HG03039 (cell line): Measurements from ENCODE around the gene PRKAG3.
"Not testable (repeated sequence)": the region's sequence is repeated elsewhere in the genome, so short reads cannot be mapped to it uniquely, and the experiment has no call there.

Source experiments
- ATAC-seq: cut with Tn5 transposase; IDR thresholded peaks from one replicate; pipeline ENCODE4 v1.9.1; 2021; ENCODE audit warnings: mild to moderate bottlenecking, moderate library complexity; ENCODE audit not compliant: unreplicated experiment

Gene PRKAG3

DNA sequence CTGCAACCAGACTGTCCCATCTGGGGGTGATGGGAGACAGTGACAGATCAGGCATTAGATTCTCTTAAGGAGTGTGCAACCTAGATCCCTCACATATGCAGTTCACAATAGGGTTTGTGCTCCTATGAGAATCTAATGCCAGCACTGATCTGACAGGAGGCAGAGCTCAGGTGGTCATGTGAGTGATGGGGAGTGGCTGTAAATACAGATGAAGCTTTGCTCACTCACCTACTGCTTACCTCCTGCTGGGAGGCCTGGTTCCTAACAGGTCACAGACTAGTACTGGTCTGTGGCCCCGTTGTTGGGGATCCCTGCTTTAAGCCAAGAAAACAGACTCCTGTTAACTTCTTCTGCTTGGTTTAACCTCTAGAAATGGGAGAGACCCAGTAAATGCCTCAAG is 46.5 kb downstream of the PRKAG3 start:
- no peak for ATAC-seq

DNA sequence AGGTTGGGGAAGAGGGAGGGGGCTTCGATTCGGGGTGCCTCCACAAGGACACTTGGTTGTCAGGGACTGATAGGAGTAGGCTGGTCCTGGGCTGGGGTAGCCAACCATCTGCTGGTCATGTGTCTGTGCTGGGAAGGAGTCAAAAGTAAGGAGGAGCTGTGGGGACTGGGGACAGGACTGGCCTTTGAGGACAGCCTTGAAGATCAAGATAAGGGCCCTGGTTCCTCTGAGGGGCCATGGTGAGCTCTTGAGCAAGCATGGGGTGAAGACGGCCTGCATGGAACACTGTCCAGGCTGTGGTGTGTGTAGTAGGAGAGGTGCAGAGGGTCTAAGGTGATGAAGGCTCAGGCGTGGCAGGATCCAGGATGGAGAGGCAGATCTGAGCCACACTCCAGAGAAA is 47.9 kb downstream of the PRKAG3 start:
- no peak for ATAC-seq

- ATAC-seq: no peak
Measured at GRCh38 chr2:218782528-218782844, 49.1 kb downstream of the PRKAG3 start.

- ATAC-seq: no peak
Measured at GRCh38 chr2:218781691-218782527, 49.7 kb downstream of the PRKAG3 start, which contains the start of gene CYP27A1. CYP27A1 (plus strand) TSS chr2:218782147; CDS start chr2:218782183, 36 bp downstream.

- no peak for ATAC-seq
Measured at GRCh38 chr2:218780851-218781690, 50.5 kb downstream of the PRKAG3 start.

- no peak for ATAC-seq
Measured at GRCh38 chr2:218780046-218780445, 51.6 kb downstream of the PRKAG3 start.

- no peak for ATAC-seq
Measured at GRCh38 chr2:218777276-218777990, 54.2 kb downstream of the PRKAG3 start.

DNA sequence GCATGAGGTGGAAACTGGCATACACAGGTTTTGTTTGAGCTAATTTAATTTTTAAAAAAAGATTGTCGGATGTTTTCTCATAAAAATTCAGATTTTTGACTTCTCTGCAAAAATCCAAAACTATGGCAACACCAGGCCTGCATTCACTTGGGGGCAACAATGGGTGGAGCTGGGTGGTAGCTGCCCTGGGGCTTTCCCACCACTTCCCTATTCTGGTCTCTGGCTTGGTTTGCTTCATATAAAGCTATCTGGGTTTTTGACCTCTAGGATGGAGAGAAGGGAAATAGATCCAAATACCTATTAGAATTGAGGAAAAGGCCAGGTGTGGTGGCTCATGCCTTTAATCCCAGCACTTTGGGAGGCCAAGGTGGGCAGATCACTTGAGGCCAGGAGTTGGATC is 55.1 kb downstream of the PRKAG3 start:
- no peak for ATAC-seq

DNA sequence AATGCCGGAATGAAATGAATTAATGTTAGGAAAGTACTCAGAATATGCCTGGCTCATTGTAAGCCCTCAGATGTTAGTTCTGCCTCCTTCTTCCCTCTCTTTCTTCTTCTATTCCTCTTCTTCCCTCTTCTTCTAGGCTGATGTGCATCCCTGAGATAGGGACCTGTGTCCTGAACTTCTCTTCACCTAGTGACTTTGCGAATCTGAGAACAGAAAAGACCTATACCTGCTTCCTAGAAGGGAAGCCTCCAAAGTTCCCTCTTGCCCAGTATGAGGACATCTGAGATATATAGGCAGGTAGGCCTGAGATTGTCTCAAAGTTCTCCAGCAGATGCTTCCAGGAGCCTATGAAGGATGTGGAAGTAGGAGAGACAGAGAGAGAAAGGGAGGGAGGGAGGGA is 57.7 kb downstream of the PRKAG3 start:
- no peak for ATAC-seq

- not testable (repeated sequence) for ATAC-seq
Measured at GRCh38 chr2:218772759-218773158, 58.8 kb downstream of the PRKAG3 start.
